ENCODE measurements around the gene ASAP3. TPM values are rescaled to one million over a fixed set of nuclear protein-coding genes. Genes with fewer than 3 reads are reported as not detected.
"Not testable (repeated sequence)": the region's sequence is repeated elsewhere in the genome, so short reads cannot be mapped to it uniquely, and the experiment has no call there.

Gene ASAP3
- total RNA-seq, 2 donors from 2014 or later: 0.95 to 0.98 TPM

GRCh38 chr1:23384312-23385058 lies 99.5 kb downstream of the ASAP3 start:
- Mint-ChIP-seq H3K27ac (peak overlapping the region in 1 of 2 donors; percentile 50), H3K36me3 (no peaks in the 10 kb centered on the region), H3K9me3 (no peaks in the 10 kb centered on the region)
- ATAC-seq (no peak), DNase-seq (ENCODE audit: low spot score in 2 of 2) (no peak)

GRCh38 chr1:23383577-23384311 lies 100.2 kb downstream of the ASAP3 start:
- no peak for DNase-seq (ENCODE audit: low spot score in 2 of 2)
- H3K9me3 Mint-ChIP-seq: no peaks in the 10 kb centered on the region
- ATAC-seq: no peak
- H3K27ac Mint-ChIP-seq: peak overlapping the region in 1 of 2 donors; percentile 50
- H3K36me3 Mint-ChIP-seq: no peaks in the 10 kb centered on the region

GRCh38 chr1:23381233-23381885 lies 102.6 kb downstream of the ASAP3 start:
- no peaks in the 10 kb centered on the region for H3K9me3 Mint-ChIP-seq
- DNase-seq (ENCODE audit: low spot score in 2 of 2): no peak

GRCh38 chr1:23380719-23381118 lies 103.3 kb downstream of the ASAP3 start:
- Mint-ChIP-seq H3K36me3 (no peaks in the 10 kb centered on the region), H3K27ac (no peak overlapping the region), H3K9me3 (no peaks in the 10 kb centered on the region)
- no peak for DNase-seq (ENCODE audit: low spot score in 2 of 2)
- ATAC-seq: no peak

More at GRCh38 chr1:23381233-23381885, 102.6 kb downstream of the ASAP3 start:
- no peak overlapping the region for H3K27ac Mint-ChIP-seq
- no peak for ATAC-seq
- H3K36me3 Mint-ChIP-seq: no peaks in the 10 kb centered on the region

- DNase-seq (ENCODE audit: low spot score in 2 of 2); H3K36me3 Mint-ChIP-seq; H3K9me3 Mint-ChIP-seq; H3K27ac Mint-ChIP-seq; ATAC-seq: not testable (repeated sequence)
Measured at GRCh38 chr1:23380236-23380635, 103.7 kb downstream of the ASAP3 start.

Other genes with a start within 250 kb of the ASAP3 start
- 100 to 1,000 TPM; 175 to 177 TPM for gene HNRNPR, start 139.9 kb downstream of the ASAP3 start, total RNA-seq
- gene ZNF436, start 114.3 kb downstream of the ASAP3 start, total RNA-seq: 1 to 10 TPM; 7.6 to 8.2 TPM
- 10 to 100 TPM; 10.5 to 19.2 TPM for gene TCEA3, start 59.4 kb downstream of the ASAP3 start, total RNA-seq
- 10 to 100 TPM; 19.3 to 23.2 TPM for gene E2F2, start 47.1 kb upstream of the ASAP3 start, total RNA-seq
- 100 to 1,000 TPM in 1 of 2 donors, 10 to 100 TPM in 1; 31.5 to 290 TPM for gene ID3, start 75.3 kb upstream of the ASAP3 start, total RNA-seq
- 1,000 to 10,000 TPM; 1,409 to 1,417 TPM for gene RPL11, start 207.6 kb upstream of the ASAP3 start, total RNA-seq

Data from activated naive CD4-positive, alpha-beta T cell treated with anti-CD3 and anti-CD28 coated beads, Interleukin-2, amount 50 U/mL, for 72 hours (primary cell).